Stimulated activated CD4-positive, alpha-beta T cell treated with anti-CD3 and anti-CD28 coated beads, Interleukin-4, amount 100 ng/mL, for 4 hours (primary cell): ENCODE results near the gene PFDN4.
"Not testable (repeated sequence)": the region's sequence is repeated elsewhere in the genome, so short reads cannot be mapped to it uniquely, and the experiment has no call there.

Experiments
- DNase-seq, 2 experiments: peaks; one replicate each; pipeline ENCODE4 v3.0.0-alpha.2; 2020

Gene PFDN4

DNA sequence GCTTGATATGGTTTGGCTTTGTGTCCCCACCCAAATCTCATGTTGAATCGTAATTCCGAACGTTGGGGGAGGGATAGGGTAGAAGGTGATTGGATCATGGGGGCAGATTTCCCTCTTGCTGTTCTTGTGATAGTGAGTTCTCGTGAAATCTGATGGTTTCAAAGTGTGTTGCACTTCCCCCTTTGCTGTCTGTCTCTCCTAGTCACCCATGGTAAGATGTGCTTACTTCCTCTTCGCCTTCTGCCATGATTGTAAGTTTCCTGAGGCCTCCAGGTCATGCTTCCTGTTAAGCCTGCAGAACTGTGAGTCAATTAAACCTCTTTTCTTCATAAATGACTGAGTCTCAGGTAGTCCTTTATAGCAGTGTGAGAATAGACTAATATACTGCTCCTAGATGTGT is 19.9 kb downstream of the PFDN4 start:
- DNase-seq = no peak

DNA sequence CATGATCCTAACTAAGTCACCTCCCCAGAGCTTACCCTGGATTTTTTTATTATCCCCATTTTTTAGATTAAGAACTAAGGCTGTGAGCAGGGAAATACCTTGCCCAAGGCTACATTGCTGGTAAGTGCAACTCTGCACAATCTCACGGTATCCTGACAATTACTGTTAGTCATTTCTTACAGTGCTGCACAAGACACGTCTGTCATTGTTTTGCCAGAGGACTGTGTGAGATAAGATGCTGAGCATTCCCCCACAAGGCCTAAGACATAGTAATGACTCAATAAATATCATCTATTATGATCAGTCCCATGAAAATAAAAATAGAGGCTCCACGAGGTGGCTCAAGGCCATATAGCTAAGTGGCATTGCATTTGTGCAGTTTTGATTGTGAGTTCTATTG is 21.0 kb downstream of the PFDN4 start:
- DNase-seq = no peak

DNA sequence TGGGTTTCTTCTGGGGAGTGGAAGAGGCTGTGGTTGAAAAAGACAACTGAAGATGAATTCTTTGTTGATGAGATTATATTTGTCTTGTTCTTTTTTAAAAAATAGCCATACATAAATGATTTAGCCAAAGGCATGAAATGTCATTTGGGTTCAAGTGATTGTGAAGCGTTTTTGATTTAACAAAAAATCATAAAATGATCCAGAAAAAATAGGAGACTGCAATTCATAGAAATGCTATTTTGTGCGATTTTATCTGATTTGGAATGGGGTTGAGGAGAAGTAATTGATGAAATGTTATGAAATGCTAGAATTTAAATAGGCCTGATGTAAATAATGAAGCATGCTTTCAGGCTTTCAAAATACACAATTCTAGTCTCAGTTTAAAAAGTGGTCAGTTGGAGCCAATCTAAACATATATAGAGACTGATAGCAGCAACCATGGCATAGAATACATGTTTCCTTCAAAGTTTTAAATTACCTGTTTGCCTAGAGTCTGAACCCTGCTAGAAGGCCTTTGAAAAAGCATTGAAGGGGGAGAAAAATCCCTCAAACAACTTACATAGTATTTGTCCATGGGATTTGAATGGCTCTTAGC is 21.8 kb downstream of the PFDN4 start:
- DNase-seq = no peak

DNA sequence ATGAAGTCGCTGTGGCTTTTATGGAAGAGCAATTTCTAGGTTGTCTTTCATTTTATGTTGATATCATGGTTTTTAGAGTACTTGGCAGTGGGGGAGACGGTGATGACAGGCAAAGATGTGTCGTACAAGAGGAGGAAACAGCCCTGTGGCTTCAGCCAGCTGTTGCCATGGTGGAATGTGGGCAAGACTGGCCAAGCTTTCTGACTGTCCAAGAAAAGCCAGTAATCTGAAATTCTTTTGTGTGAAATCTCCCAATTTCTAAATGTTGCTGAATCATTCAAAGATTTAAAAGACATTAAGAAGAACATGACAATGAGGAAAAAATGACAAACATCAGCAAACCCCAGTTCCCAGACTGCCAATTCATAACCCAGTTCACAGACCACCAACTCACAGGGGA is 23.1 kb downstream of the PFDN4 start:
- no peak for DNase-seq

GRCh38 chr20:54234991-54235390 is 27.1 kb downstream of the PFDN4 start:
- no peak for DNase-seq

- DNase-seq = no peak
These were observed 29.4 kb downstream of the PFDN4 start for GRCh38 chr20:54237116-54237943.

DNA sequence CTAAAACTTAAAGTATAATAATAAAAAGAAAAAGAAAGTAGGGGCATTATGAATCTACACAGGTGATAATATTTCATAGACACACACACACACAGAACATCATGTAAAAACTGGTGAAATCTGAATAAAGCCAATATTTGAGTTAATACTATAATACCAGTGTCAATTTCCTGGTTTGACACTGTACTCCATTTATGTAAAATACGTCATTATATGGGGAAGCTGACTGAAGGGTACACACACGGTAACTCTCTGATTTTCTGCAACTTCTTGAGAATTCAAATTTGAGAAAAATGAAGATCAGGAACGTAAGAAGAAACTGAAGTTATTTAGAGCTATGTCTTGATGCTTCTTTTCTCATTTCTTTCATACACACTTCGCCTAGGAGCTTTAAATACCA is 36.2 kb downstream of the PFDN4 start:
- DNase-seq = no peak

DNA sequence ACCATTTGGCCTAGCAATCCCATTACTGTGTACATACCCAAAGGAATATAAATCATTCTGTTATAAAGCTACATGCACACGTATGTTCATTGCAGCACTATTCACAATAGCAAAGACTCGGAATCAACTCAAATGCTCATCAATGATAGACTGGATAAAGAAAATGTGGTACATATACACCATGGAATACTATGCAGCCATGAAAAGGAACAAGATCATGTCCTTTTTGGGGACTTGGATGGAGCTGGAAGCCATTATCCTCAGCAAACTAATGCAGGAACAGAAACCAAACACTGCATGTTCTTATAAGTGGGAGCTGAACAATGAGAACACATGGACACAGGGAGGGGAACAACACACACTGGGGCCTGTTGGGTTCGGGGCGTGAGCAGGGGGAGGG is 40.8 kb downstream of the PFDN4 start:
- not testable (repeated sequence) for DNase-seq

DNA sequence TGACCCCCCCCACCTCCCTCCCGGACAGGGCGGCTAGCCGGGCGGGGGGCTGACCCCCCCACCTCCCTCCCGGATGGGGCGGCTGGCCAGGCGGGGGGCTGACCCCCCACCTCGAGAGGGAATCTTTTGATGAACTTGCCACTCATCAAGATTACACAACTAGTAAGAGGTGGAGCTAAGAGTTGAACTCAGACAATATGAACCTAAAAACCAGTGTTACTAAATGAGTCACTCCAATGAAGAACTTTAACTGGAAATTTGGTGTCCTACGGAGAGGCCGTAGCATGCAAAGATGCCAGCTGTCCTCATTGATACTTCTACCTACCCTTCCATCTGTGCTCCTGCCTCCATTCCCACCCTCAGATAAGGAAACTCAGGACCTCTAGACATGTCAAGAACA is 42.8 kb downstream of the PFDN4 start:
- no peak for DNase-seq

- DNase-seq = no peak
These were observed 43.2 kb downstream of the PFDN4 start for GRCh38 chr20:54251096-54251495.

GRCh38 chr20:54254596-54254995 is 46.7 kb downstream of the PFDN4 start:
- no peak for DNase-seq

DNA sequence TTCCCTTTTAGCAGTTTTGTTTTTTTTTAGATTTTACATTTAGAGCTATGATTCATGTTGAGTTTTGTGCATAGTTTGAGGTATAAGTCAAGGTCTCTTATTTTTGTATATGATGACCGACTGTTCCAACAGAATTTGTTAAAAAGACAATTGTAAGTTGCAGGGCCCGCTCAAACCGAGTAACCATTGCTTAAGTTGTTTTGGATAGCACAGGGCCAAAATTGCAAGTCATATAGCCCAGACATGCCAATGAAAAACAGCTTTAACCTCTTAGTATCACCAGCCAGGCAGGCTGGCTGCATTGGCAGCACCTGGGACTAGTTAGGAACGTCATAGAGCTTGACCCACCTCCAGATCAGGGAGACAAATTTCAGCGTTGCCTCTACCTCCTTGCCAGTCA is 47.3 kb downstream of the PFDN4 start:
- no peak for DNase-seq

DNA sequence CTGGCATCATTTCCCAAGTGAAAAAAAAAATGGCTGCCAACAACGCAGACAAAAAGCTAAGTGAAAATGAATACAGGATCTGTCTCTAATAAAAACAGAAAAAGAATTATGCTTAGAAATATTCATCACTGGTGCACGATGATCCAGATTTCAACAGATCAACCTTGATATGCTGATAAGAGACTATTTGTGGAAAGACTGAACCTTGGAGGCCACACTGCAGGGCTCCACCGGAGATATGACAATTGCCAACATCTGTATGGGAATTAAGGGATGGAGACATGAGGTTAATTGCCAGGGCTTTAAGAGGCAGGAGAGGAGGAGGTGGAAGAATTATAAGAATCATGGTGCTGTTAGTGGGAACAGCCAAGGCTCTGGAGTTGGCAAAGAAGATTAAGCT is 48.3 kb downstream of the PFDN4 start:
- no peak for DNase-seq

DNA sequence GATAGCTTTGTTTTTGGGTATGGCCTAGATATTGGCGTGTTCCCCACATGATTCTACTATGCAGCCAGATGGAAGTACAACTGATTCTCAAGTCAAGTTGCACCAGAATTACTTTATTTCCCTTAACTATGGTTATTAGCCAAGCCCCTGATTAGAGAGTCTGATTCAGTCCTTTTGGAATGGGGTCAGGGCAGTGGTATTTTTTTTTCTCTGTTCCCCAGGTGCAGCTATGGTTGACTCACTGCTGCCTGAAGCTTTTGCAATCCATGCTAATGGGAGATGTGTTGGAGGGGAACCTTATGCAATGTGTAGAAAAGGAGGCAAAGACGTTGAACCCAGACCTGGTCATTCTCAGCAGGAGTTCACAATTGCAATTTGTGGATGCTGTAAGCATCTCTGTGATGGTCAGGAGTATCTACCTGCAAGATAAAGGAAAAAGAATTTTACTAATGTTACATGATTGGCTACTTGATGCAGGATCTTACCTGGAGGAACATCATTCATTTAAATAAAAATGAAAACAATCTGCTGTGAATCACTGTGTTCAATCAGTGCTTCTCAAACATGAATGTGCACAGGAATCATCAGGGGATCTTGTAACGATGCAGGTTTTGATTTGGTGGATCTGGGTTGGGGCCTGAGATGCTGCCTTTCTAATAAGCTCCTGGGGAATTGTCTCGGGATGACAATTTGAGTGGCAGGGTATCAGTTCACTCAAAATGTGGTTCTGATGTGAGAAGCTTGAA is 49.4 kb downstream of the PFDN4 start:
- DNase-seq = no peak

DNA sequence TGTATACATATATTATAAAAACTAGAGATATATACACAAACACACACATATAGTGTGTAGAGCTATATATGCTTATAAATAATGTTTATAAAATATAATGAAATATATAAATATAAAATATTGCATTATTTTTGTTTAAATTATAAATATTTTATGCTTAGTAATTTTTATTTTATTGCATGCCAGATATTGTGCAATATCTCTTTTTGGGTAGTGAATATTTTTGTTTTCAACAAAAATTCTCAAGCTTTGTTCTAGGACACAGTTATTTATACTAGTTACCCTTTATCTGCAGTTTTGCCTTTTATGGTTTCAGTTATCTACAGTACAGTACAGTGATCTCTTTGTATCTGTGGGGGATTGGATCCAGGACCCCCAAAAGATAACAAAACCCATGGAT is 52.2 kb downstream of the PFDN4 start:
- no peak for DNase-seq

DNA sequence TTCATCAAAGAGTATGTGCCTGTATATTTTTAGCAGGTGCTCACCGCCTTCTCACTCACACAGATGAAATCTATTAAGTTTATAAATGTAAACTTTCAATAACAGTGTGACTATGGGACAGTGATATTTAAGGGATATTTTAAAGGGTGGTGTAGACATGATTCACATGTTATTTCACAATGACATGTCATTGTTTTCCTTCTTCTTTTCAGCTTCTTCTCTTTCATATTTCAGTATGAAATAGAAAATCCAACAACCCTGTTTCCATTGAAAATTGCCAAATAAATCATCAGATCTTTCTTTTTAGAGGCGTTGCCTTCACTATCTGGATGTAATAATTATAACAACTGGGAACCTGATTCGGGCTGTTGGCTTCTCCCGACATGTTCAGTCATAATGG is 54.8 kb downstream of the PFDN4 start:
- DNase-seq = no peak

DNA sequence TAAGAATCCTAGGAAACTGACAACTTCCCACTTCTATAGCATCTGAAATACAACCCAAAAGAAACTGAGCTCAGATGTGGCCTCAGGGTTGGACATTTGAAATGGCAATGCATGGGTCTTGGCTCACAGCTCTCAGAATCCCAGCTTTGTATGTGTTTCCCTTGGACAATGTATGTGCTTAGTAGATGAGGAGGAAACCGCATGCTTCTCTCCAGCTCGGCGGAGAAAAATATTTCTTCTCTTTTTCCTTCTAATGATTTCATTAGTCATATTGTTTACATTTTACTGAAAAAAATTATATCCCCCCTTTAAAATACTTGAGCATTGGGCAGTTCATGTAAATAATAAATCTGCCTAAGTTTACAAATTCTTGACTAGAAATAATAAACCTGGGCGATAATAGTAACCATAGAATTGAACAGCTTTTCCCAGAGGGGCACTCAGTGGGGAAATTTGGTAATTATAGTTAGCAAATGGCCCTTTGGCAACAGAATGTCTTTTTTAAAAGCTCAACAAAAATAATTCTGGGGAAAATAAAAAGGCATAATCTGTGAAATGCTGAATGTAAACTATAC is 55.3 kb downstream of the PFDN4 start:
- DNase-seq = no peak

DNA sequence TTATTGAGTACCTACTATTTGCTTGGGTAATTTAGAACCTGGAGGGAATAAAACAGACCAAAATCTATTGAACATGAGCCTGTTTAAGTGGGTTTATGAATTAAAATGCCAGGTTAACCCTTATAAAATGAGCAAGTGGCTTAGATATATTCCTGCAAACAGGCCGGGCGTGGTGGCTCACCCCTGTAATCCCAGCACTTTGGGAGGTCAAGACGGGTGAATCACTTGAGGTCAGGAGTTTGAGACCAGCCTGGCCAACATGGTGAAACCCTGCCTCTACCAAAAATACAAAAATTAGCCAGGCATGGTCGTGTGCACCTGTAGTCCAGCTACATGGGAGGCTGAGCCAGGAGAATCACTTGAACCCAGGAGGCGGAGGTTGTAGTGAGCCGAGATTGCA is 57.9 kb downstream of the PFDN4 start:
- not testable (repeated sequence) for DNase-seq

DNA sequence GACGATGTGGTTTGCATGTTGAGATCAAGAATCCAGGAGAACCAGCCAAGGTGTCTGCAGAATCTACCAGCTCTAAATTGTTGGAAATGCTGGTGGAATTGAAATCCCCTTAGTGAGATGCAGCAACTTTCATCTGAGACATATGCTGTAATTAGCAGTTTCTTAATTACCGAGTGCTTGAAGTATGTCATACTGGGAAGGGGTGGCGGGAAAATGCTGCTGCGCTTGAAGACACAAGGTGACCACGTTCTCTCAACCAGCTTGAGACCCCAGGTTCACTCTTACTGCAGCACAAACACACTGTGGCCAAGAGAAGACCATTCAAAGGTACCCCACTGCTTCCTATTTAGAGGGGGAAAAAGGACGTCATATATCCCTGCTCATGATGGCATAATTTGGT is 59.0 kb downstream of the PFDN4 start:
- DNase-seq = no peak

GRCh38 chr20:54267483-54268003 is 59.7 kb downstream of the PFDN4 start:
- no peak for DNase-seq

DNA sequence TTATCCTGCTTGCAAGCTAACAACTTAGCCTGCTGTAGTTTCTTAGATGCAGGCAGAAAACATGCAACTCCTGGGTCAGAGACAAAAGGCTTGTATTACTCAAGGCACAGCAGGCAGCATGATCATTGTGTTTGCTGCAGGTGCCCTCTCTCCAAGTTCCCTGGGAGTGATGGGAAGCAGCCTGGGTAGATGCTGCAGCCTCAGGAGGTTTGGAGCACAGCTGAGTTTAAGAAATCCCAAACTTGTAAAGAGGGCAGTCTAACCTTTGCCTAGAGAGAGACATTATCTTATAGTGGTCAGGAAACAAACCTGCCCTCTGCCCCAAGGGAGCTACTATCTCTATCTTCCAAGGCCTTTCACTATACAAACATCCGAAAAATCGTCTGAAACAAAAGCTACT is 61.1 kb downstream of the PFDN4 start:
- DNase-seq = no peak
